Stimulated activated CD4-positive, alpha-beta T cell treated with anti-CD3 and anti-CD28 coated beads, Interleukin-4, amount 100 ng/mL, for 4 hours (primary cell): ENCODE data around the gene SEMA7A.
"Not testable (repeated sequence)": the region's sequence is repeated elsewhere in the genome, so short reads cannot be mapped to it uniquely, and the experiment has no call there.

ENCODE experiments used
- DNase-seq, 2 experiments: peaks; one replicate each; pipeline ENCODE4 v3.0.0-alpha.2; 2020

Gene SEMA7A

DNA sequence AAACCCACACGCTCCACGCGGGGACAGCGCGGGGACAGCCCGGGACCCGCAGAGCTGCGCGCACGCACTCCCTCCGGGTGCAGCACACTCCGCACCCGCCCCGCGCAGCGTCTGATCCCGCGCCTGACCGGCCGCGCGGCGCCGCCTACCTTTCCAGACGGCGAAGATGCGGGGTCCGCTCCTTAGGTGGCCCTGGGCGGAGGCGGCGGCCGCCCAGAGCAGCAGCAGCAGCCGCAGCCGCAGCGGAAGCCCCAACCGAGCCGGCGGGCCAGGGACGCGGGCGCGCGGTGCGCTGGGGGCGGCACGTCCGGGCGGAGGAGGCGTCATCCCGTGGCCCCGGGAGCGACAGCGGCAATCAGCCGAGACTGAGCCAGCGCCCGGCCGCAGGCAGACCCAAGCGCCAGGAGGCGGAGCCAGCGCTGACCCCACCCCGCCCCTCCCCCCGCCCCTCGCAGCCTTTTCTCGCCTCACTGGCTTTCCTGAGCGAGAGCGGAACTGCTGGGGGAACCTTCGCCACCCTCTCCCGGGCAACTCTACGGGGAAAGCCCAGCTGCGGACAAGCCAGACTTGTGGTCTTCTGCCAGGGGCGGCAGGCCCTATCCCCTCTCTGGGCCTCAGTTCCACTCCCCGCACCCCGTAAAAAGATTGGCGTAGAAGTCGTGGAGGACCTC is at the start of gene SEMA7A:
SEMA7A (minus strand) TSS at position 367 of the 671 bp plus-strand sequence; CDS start at position 327, 40 bp downstream.
- peak; percentile 83 for DNase-seq

DNA sequence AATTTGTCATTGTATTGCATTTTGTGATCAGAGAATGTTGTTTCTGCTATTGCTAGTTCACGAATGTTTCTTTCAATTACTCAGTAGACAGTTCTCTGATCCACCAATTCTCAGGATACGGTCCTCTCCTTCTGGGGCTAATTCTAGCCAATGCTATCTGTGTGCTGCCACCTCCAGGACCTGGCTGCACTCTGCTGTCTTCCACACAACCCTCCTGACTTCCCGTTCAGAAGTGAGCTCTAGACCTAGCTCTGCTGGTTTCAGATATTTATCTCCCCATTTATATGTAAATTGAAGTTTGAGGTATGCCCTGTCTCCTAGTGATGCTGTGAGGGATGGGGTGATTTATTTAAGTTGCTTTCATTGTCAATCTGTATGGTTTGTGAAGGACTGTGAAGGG is 48.9 kb upstream of the SEMA7A start:
- no peak for DNase-seq

DNA sequence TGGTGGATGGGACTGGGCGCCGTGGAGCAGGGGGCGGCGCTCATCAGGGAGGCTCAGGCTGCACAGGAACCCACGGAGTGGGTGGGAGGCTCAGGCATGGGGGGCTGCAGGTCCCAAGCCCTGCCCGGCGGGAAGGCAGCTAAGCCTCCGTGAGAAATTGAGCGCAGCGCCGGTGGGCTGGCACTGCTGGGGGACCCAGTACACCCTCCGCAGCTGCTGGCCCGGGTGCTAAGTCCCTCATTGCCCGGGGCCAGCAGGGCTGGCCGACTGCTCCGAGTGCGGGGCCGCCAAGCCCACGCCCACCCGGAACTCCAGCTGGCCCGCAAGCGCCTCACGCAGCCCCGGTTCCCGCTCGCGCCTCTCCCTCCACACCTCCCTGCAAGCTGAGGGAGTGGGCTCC is 46.6 kb upstream of the SEMA7A start:
- not testable (repeated sequence) for DNase-seq

GRCh38 chr15:74471621-74472020 is 37.9 kb upstream of the SEMA7A start:
- not testable (repeated sequence) for DNase-seq

DNA sequence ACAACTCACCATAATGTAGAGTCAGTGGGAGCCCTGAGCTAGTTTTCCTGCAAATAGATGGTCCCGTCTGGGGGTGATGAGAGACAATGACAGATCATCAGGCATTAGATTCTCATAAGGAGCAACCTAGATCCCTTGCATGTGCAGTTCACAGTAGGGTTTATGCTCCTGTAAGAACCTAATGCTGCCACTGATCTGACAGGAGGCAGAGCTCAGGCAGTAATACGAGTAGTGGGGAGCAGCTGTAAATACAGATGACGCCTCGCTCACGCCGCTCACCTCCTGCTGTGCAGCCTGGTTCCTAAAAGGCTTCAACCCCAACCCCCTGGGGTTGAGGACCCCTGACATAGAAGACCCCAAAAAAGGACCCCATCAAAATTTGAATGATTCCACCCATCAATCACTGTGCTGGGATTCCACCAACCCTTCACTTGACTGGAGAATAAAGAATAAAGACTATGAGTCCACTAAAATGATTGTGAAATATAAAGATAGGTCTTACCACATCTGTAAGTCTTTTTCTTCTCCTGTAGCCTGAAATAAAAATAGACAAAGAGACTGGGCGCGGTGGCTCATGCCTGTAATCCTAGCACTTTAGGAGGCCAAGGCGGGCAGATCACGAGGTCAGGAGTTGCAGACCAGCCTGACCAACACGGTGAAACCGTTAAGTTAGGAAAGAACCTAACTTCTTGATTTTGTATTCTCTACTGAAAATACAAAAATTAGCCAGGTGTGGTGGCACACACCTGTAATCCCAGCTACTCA is 37.1 kb upstream of the SEMA7A start:
- no peak for DNase-seq

DNA sequence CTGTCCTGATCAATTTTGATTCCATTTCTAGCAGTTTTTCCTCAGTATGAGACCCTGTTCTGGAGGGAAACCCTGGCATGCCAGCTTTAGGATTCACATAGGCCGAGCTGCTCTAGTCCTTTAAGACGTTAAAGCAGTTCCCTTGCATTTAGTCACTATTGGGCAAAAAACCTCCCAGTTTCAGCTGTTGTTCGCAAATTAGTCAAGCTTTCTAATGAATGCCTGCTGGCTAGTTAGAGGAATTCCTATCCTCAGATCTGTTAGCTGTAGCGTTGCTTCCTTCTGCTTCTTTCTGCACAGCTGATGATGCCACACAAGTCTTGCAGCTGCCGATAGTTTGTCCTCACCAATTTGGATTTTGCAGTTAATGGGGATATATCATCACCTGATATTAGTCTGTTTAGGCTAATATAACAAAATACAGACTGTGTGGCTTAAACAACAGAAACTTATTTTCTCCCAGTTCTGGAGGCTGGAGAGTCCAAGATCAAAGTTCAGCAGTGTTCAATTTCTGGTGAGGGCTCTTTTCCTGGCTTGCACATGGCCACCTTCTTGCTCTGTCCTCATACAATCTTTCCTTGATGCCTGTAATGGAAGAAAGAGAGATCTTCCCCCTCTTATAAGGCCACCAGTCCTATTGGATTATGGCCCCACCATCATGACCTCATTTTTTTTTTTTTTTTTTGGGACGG is 34.7 kb upstream of the SEMA7A start:
- no peak for DNase-seq

GRCh38 chr15:74466570-74466969 is 32.8 kb upstream of the SEMA7A start:
- no peak for DNase-seq

GRCh38 chr15:74464897-74465296 is 31.1 kb upstream of the SEMA7A start:
- no peak for DNase-seq

- no peak for DNase-seq
These were observed 30.5 kb upstream of the SEMA7A start for GRCh38 chr15:74464216-74464615.

DNA sequence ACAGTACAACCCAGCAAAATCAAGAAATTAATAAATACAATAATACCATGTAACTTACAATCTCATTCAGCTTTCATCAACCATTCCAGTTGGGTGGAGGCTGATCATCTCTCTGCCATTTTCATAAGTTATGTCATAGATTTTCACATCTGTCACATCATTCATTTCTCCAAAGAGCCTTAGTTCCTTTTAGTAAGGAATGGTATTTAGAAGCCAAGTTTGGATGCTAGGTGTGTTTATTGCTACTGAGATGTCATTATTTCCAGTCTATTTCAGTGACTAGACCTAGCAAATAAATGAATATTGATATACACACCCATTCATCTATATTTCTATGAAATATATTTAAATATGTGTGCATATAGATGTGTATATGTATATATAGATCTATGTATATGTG is 29.9 kb upstream of the SEMA7A start:
- no peak for DNase-seq

GRCh38 chr15:74461847-74462511 is 28.2 kb upstream of the SEMA7A start:
- no peak for DNase-seq

DNA sequence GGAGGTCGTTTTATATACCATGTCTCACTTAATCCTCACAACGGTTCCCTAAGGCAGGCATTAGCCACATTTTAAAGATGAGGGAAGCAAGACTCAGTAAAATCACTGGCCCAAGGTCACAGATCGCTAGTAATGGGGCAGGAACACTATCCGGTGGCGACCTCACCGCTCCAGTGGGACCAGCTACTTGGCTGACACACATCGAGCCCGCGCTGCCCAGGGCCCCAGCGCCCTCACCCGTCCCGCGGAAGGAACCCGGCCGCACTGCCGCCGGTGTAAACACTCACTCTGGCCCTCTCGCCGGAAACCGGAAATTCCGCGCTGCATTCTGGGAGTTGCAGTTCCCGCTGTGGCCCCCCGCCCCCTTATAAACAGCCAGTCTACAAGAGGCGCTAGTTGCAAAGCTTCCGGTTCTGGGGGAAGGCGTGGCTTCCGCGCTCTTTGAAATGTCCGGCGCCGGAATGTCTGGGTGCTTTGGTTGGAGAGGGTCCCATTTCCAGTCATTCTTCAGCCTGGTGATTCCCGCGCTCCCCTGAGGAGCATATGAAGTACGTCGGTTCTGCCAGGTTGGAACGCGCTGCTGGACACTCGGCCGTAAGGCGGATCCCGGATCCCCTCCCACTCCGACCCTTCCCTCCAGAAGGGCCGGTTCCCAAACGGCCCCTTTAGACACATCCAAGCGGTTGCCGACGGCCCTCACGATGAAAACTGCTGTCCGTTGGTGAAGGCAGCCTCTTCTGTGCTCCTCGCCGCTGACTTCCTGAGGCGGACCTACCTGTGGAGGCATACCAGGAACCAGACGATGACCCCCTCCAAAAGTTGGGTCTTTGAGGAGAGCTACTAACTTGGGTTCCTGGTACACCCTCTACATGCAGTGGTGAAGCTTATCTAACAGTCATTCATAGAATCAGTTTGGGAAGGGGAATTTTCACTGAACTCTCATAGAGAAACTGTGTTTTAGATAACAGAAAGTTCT is 27.4 kb upstream of the SEMA7A start, which contains the start of gene UBL7:
UBL7 (minus strand) TSS at position 290 of the 976 bp plus-strand sequence. CDS start 2,293 bp downstream, outside the sequence.
- DNase-seq = peak; percentile 94

GRCh38 chr15:74460298-74460697 is 26.5 kb upstream of the SEMA7A start:
- no peak for DNase-seq

DNA sequence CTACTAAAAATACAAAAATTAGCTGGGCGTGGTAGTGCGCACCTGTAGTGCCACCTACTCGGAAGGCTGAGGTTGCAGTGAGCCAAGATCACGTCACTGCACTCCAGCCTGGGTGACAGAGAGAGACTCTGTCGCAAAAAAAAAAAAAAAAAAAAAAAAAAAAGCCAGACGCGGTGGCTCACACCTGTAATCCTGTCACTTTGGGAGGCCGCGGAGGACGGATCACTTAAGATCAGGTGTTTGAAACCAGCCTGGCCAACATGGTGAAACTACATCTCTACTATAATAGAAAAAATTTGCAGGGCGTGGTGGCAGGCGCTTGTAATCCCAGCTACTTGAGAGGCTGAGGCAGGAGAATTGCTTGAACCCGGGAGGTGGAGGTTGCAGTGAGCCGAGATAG is 26.0 kb upstream of the SEMA7A start:
- DNase-seq = not testable (repeated sequence)

DNA sequence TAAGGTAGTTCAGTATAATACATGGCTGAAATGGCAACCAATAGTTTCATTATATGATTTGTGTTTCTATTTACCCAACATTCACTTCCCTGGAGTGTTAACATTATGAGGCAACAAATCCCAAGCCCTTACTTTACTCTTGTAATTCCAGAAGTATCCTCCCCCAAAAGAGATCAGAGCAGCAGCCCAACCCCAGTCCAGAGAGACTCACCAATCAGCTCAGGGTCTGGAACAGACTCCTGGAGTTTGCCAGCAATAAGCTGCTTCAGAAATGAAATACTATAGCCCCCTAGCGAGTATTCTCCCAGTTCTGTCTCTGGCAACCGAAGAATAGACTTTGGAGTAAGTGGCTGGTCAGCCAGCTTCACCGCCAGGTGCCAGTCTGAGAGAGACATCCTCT is 24.7 kb upstream of the SEMA7A start:
- no peak for DNase-seq

DNA sequence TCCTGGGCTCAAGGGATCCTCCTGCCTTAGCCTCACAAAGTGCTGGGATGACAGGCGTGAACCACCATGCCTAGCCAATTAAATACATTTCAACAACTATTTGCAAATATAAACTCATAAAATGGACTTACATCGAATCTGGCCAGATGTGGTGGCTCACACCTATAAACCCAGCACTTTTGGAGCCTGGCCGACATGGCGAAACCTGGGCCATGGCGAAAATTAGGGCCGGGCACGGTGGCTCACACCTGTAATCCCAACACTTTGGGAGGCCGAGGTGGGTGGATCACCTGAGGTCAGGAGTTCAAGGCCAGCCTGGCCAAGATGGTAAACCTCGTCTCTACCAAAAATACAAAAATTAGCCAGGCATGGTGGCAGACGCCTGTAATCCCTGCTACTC is 23.3 kb upstream of the SEMA7A start:
- not testable (repeated sequence) for DNase-seq

DNA sequence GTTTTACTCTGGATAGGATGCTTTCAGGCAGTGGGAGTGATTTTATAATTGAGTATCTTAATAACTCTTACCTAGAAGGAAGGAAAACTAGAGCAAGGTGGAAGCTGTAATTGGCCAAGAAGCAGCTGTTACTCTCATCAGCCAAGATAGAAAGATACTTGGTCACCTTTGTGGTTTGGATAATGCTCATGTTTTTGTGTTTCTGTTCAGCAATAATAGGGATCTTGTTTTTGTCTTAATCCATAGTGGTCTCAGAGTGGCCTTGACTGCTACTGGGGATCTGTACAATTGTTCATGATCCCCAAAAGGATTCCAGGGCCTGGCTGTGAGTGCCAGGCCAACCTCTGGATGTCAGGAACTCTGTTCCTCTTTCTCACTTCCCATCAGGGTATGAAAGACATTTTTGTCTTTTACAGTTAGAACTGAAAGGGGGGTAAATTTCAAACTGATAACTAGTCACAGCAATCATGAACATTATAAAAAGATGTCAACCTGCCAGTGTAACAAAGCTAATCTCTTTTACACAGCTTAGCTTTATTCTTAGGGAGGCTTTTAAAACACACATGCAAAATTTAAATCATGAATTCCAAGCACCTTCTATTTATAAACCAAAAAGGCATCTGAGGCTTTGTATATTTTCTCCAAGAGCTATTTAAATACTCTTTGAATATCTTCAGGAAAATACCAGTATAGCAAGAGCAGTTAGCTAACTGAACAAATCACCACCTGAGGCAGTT is 21.2 kb upstream of the SEMA7A start:
- DNase-seq = no peak

DNA sequence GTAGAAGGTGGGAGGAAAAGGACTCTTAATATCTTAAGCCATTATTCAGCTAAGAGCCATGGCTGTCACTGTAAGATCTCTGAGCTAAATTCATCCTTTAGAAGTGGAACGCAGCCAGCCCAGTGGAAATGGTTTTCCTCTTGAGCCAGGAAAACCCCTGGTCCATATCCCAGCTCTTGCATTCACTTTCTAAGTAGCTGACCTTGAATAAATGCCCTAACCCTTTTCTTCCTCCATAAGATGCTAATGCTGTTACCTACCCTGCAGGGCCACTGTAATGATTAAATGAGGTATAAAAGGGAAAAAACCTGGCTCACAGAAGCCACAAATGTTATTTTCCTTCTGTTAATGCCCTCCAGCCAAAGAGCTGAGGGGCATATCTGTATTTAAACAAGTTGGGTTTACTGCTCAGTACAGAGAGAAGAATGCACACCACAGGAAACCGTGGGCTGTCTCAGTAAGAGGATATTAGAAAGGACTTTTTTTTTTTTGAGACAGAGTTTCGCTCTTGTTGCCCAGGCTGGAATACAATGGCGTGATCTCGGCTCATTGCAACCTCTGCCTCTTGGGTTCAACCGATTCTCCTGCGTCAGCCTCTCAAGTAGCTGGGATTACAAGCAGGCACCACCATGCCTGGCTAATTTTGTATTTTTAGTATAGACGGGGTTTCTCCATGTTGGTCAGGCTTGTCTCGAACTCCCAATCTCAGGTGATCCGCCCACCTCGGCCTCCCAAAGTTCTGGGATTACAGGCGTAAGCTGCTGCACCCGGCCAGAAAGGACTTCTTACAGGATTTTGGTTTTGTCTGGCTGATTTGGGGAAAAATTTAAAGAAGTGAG is 20.4 kb upstream of the SEMA7A start:
- no peak for DNase-seq

GRCh38 chr15:74451861-74452835 is 18.4 kb upstream of the SEMA7A start:
- no peak for DNase-seq
